ENCODE data around the gene PRPH2.

The PRPH2 gene

GRCh38 chr6:42653851-42654250 is 68.5 kb downstream of the PRPH2 start:
- no peak for DNase-seq (ENCODE audit: low spot score)
- TF ChIP-seq CTCF (IDR thresholded peaks at IDR 0.05; ENCODE audit: extremely low read depth, insufficient read depth, missing control alignments): no peak
- in situ Hi-C loops (cut with MboI; ENCODE audit: low pct_unique_long_range_greater_than_20kb, low sequenced_read_pairs, unreplicated experiment): no loop called here

GRCh38 chr6:42652024-42652746 is 70.2 kb downstream of the PRPH2 start:
- no peak for DNase-seq (ENCODE audit: low spot score)
- in situ Hi-C loops (cut with MboI; ENCODE audit: low pct_unique_long_range_greater_than_20kb, low sequenced_read_pairs, unreplicated experiment): no loop called here
- no peak for TF ChIP-seq CTCF (IDR thresholded peaks at IDR 0.05; ENCODE audit: extremely low read depth, insufficient read depth, missing control alignments)

Data from GM13977 (cell line).